HG02840 (cell line): ENCODE data around the gene STYXL2.

ENCODE experiments used
- ATAC-seq: cut with Tn5 transposase; IDR thresholded peaks from one replicate; pipeline ENCODE4 v1.9.1; 2021; ENCODE audit warnings: mild to moderate bottlenecking, moderate library complexity, moderate number of reproducible peaks; ENCODE audit not compliant: unreplicated experiment, low FRiP score

Gene STYXL2

GRCh38 chr1:167105271-167106118 is 11.6 kb downstream of the STYXL2 start:
- no peak for ATAC-seq

- no peak for ATAC-seq
Measured at GRCh38 chr1:167106119-167106461, 12.2 kb downstream of the STYXL2 start.

- ATAC-seq, result no peak
Measured at GRCh38 chr1:167107456-167107855, 13.6 kb downstream of the STYXL2 start.

DNA sequence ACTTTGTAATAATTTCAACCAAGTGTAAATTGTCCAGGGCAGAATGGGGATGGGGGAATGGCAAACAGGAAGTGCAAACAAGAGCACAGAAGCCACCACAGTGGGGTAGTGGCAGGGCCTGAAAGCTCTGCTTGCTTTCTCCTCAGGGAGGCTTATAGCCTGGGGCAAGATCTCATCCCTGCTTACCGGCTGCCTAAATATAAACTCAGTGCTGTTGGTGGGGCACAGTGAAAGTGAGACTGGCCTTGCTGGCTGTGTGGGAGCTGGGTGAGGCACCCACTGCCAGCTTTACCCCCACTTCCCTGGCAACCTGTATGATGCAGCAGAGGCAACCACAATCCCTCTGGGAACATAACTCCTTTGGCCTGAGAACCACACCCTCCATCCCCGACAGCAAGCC is 15.2 kb downstream of the STYXL2 start:
- no peak for ATAC-seq

GRCh38 chr1:167110586-167110985 is 16.7 kb downstream of the STYXL2 start:
- ATAC-seq, result no peak

DNA sequence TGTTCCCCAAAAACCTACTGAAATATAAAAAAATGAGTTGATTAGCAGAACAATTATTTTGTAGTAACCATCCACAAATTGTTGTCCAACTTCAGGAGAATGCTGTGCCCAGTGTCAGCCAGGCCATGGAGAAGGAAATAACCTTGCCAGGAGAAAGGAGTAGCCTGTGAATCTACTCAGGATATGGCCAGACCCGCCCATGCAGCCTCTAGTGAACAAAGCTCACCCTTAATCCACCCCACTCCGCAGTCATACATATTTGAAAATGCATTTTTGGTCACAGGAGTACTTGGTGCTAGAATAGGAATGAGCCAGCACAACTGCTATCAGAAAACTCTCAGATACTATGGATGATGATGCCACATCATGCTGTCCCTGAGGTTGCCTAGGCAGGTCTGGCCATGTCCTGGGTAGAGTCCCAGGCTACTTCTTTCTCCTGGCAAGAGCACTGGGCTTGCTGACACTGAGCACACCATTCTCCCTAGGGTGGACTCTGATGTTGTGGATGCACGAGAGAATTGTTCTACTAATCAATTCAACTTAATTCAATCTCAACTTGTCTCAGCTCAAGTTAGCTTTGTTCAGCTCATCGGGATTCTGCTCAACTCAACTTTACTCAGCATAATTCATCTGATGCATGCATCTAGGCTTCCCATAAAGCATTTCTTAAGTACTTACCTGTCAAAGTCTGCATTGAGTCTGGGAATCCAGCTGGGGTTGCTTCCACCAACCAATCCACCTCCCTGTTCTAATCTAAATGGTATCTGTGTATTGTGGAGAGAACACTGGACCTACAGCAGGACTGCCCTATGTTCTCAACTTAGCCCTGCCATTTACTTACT is 18.2 kb downstream of the STYXL2 start:
- no peak for ATAC-seq

DNA sequence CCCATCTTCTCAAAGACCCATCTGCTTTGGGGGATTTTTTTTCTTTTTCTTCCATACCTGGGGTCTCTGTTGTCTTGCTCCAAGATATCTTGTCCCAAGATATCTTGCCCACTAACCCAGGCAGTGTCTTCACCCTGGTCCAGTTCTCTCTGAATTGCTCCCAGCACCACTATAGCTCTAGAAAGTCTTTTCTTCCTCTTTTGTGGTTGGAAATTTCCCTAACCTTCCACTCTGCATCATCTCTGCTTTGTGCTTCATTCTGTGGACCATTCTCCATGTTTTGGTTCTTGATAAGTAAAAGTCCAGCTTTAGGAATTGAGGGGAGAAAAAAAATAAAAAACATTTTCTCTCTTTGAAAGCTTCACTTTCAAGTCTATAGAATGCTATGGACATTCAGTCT is 20.9 kb downstream of the STYXL2 start:
- ATAC-seq, result no peak

GRCh38 chr1:167115655-167116054 is 21.8 kb downstream of the STYXL2 start:
- ATAC-seq, result no peak

- ATAC-seq, result no peak
Measured at GRCh38 chr1:167116174-167116573, 22.3 kb downstream of the STYXL2 start.

GRCh38 chr1:167117225-167117624 is 23.4 kb downstream of the STYXL2 start:
- no peak for ATAC-seq

DNA sequence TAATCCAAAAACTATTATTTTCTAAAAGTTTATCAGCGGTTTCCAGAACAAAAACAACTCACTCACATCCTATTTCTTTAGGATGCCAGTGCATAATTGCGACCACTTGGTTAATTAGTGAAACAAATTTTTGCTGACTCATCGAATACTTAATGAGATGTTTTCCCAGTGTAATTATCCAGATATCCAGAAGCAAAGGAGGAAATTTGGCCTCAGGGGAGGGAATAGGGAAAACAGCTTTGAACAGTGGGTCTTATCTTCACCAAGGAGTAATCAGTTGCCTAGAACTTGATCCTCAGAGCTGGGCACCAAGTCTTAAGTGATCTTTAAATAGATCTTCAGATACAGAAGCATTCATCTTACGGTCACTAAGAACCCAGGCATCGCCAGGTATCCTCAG is 24.3 kb downstream of the STYXL2 start:
- no peak for ATAC-seq

DNA sequence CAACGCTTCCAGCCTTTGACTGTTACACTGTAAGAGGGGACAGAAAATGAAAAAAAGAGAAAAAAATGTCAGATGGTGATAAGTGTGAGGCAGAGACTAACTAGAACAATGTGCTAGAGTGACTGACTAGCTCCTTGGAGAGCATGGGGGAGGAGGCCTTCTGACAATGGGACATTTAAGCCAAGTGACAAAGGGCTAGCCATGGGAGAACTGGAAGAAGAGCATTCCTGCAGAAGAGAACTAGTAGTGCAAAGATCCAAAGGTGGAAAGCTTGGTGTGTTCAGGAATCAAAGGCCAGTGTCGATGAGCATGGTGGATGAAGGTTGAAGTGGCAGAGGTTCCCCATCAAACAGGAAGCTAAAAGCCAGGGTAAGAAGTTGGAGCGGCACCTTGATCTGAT is 25.8 kb downstream of the STYXL2 start:
- ATAC-seq, result no peak

DNA sequence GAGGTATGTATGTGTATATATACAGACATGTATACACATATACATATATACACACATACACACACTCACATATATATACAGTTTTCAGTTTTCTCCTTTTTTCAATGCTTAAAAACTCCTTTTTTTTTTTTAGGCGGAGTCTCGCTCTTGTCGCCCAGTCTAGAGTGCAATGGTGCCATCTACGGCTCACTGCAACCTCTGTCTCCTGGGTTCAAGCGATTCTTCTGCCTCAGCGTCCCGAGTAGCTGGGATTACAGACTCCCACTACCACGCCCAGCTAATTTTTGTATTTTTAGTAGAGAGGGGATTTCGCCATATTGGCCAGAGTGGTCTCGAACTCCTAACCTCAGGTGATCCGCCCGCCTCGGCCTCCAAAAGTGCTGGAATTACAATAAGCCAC is 27.0 kb downstream of the STYXL2 start:
- no peak for ATAC-seq

DNA sequence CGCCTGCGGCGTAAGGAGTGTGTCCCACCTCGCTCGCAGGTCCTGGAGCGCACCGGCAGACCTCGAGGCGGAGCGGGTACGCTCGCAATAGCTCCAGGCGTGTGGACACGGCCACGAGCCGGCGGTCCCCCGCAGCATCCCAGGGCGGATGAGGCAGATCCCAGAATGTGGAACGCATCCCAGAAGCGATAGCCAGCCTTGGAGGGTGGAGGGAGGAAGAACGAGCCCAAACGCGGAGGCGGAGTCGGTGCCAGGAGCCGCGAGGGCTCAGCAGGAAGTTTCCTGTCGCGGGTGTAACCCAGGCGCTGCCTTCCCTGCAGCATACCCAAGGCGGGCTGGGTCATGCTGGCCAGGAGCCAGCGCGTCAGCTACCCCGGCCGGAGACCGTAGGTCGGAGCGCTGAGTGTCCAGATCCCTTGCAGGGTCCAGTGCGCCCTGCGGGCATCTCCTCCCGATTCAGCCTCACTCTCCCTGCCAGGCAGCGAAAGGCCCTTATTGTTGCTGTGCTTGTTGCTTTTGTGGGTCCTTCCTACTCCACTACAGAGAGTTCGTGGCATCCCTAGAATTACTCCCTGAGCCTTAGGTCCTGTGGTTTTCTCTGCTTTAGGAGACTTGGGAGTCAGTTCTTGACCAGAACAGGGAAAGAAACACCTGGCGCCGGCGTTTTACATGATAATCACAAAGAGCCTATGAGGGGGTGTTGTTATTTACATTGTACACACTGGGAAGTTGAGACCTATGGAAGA is 27.7 kb downstream of the STYXL2 start:
- no peak for ATAC-seq

- ATAC-seq, result no peak
Measured at GRCh38 chr1:167122121-167122480, 28.2 kb downstream of the STYXL2 start.

DNA sequence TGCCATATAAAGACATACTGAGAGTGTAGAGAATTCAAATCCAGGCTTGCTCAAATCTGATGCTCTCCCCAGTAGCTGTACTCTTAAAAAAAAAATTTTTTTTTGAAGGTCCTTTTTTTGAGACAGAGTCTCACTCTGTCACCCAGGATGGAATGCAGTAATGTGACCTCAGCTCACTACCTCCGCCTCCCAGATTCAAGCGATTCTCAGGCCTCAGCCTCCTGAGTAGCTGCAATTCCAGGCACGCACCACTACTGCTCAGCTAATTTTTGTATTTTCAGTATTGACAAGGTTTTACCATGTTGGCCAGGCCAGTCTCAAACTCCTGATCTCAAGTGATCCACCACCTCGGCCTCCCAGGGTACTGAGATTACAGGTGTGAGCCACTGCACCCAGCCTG is 28.7 kb downstream of the STYXL2 start:
- ATAC-seq, result no peak

DNA sequence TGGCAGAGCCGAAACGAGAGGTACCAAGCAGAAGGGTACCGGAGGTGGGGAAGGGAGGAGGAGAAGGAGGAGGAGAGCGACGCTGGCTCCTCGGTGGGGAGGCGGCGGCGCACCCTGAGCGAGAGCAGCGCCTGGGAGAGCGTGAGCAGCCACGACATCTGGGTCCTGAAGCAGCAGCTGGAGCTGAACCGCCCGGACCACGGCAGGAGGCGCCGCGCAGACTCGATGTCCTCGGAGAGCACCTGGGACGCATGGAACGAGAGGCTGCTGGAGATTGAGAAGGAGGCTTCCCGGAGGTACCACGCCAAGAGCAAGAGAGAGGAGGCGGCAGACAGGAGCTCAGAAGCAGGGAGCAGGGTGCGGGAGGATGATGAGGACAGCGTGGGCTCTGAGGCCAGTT is 32.4 kb downstream of the STYXL2 start:
- ATAC-seq, result no peak

DNA sequence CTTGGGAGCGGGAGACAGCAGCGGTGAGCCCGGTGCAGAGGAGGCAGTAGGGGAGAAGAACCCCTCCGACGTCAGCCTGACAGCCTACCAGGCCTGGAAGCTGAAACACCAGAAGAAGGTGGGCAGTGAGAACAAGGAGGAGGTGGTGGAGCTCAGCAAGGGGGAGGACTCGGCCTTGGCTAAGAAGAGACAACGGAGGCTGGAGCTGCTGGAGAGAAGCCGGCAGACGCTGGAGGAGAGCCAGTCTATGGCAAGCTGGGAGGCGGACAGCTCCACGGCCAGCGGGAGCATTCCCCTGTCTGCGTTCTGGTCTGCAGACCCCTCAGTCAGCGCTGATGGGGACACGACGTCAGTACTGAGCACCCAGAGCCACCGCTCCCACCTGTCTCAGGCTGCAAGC is 32.9 kb downstream of the STYXL2 start:
- no peak for ATAC-seq

- ATAC-seq, result no peak
Measured at GRCh38 chr1:167127236-167127635, 33.4 kb downstream of the STYXL2 start.

- ATAC-seq, result no peak
Measured at GRCh38 chr1:167127661-167128060, 33.8 kb downstream of the STYXL2 start.
